ENCODE results near the gene IFT57. TPM values are rescaled to one million over a fixed set of nuclear protein-coding genes. Genes with fewer than 3 reads are reported as not detected.

Gene IFT57
- total RNA-seq, 3 donors from 2014 or later, result 31.5 to 46.6 (median 38.4) TPM

DNA sequence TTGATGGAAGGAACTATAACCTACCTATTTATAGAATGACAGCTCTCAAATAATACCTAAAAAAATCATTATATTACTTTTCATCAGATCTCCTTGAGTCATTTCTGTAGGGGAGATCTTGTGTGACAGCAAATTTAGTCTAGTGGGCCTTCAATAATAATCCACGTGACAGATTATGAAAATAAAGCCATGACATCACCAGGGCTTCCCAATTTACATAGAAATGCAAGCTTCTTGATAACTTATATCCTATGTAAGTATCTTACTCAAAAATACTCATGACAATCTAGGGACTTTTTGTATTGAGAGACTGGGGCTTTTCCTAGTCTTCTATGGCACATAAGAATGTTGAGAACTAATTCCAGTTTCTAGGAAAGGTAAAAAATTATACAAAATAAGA is 21.6 kb downstream of the IFT57 start:
- H3K36me3 Mint-ChIP-seq (ENCODE audit: insufficient read depth), result peaks cover 23% of the 10 kb centered on the region
- no peak overlapping the region for H3K4me3 Mint-ChIP-seq
- DNase-seq (no peak), ATAC-seq (peak in 1 of 2 donors; percentile 35)
- no peaks in the 10 kb centered on the region for H3K27me3 Mint-ChIP-seq (ENCODE audit: low read depth)
- peaks cover 28% of the 10 kb centered on the region for H3K4me1 Mint-ChIP-seq (ENCODE audit: low read depth)
- no peaks in the 10 kb centered on the region for H3K9me3 Mint-ChIP-seq

DNA sequence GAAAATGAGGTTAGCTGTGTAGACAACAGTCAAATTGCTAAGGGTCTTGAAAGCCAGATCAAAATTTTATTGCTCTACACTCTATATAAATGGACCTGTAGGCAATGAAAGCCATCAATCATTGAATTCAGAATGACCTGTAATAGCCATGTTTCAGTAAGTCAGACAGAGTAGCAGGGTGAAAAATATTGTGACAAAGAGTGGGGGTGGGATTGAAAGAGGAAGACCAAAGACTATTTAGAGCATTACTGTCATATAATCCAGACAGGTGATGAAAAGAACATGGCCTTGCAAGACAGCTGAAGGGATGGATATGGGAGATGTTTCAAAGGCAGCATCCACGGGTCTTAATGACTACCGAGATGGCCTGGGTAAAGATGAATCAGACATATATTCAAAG is 22.2 kb downstream of the IFT57 start:
- Mint-ChIP-seq H3K27me3 (ENCODE audit: low read depth) (no peaks in the 10 kb centered on the region), H3K36me3 (ENCODE audit: insufficient read depth) (peaks cover 26% of the 10 kb centered on the region), H3K4me3 (no peak overlapping the region), H3K9me3 (no peaks in the 10 kb centered on the region), H3K4me1 (ENCODE audit: low read depth) (peaks cover 28% of the 10 kb centered on the region)
- DNase-seq (no peak), ATAC-seq (no peak)

DNA sequence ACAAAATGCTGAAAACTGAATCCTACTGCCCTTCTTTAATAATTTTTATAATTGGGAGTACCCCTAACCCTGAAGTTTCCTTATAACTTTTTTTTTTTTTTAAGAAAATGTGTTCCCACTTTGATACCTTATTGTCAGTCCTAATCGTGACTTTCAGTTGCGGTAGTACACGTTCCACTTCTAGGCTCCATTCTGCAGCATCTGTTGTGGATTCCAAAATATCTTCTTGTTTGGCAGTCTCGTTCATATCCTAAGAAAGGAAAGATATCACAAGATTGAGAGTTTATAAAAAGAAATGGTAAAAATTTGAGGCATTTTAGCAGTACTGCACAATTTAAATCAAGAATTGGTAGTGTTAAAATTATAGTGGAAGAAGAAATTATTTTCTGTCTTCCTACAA is 30.8 kb downstream of the IFT57 start:
- peaks cover 5% of the 10 kb centered on the region for H3K9me3 Mint-ChIP-seq
- peaks cover 40% of the 10 kb centered on the region for H3K36me3 Mint-ChIP-seq (ENCODE audit: insufficient read depth)
- H3K27me3 Mint-ChIP-seq (ENCODE audit: low read depth), result no peaks in the 10 kb centered on the region
- DNase-seq (no peak), ATAC-seq (no peak)
- no peak overlapping the region for H3K4me3 Mint-ChIP-seq
- no peaks in the 10 kb centered on the region for H3K4me1 Mint-ChIP-seq (ENCODE audit: low read depth)

DNA sequence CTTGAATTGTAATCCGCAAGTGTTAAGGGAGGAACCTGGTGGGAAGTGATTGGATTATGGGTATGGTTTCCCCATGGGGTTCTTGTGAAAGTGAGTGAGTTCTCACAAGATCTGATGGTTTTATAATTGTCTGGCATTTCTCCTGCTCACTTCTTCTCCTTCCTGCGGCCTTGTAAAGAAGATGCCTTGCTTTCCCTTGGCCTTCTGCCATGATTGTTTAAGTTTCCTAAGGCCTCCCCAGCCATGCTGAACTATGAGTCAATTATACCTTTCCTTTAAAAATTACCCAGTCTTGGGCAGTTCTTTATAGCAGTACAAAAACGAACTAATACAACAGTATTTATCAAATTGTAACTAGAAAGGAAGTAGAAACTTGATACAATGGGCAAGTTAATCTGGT is 31.9 kb downstream of the IFT57 start:
- ATAC-seq (no peak), DNase-seq (no peak)
- H3K9me3 Mint-ChIP-seq, result peaks cover 5% of the 10 kb centered on the region
- H3K4me3 Mint-ChIP-seq, result no peak overlapping the region
- peaks cover 43% of the 10 kb centered on the region for H3K36me3 Mint-ChIP-seq (ENCODE audit: insufficient read depth)
- H3K4me1 Mint-ChIP-seq (ENCODE audit: low read depth), result no peaks in the 10 kb centered on the region
- H3K27me3 Mint-ChIP-seq (ENCODE audit: low read depth), result no peaks in the 10 kb centered on the region

DNA sequence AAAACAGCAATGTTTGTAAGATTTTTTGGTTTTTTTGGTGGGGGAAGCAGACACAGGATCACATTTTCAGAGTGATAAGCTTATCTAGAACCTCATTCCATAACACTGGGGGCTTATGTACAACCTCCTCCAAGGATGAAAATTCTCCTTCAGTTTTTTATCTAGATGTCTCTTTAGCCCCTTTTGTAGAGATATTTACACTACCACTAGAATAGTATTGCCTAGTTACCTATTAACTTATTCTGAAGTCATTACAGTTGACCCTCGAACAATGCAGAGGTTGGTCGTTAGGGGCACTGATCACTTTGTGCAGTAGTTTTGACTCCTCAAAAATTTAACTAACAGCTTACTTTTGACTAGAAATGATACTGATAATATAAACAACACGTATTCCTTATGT is 32.8 kb downstream of the IFT57 start:
- peaks cover 43% of the 10 kb centered on the region for H3K36me3 Mint-ChIP-seq (ENCODE audit: insufficient read depth)
- no peaks in the 10 kb centered on the region for H3K4me1 Mint-ChIP-seq (ENCODE audit: low read depth)
- H3K27me3 Mint-ChIP-seq (ENCODE audit: low read depth), result no peaks in the 10 kb centered on the region
- DNase-seq (no peak), ATAC-seq (no peak)
- H3K4me3 Mint-ChIP-seq, result no peak overlapping the region
- no peaks in the 10 kb centered on the region for H3K9me3 Mint-ChIP-seq

DNA sequence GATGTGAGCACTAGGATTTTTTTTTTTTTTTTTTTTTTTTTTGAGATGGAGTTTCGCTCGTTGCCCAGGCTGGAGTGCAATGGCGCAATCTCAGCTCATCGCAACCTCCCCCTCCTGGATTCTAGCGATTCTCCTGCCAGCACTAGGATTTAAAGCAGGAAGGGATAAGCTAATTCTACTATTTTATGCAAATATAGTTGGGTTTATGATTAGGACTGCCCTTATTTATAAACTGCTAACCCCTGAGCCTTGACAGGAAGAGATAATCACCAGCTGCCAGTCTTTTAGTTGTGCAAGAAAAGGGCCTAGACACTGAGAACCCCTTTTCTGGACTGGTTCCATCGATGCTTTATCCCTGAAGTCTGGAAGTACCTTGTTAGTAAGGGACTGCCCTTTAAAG is 36.7 kb downstream of the IFT57 start:
- no peak for ATAC-seq
- Mint-ChIP-seq H3K4me1 (ENCODE audit: low read depth) (peaks cover 11% of the 10 kb centered on the region), H3K4me3 (no peak overlapping the region), H3K36me3 (ENCODE audit: insufficient read depth) (peaks cover 42% of the 10 kb centered on the region), H3K27me3 (ENCODE audit: low read depth) (no peaks in the 10 kb centered on the region), H3K9me3 (no peaks in the 10 kb centered on the region)
- no peak for DNase-seq

DNA sequence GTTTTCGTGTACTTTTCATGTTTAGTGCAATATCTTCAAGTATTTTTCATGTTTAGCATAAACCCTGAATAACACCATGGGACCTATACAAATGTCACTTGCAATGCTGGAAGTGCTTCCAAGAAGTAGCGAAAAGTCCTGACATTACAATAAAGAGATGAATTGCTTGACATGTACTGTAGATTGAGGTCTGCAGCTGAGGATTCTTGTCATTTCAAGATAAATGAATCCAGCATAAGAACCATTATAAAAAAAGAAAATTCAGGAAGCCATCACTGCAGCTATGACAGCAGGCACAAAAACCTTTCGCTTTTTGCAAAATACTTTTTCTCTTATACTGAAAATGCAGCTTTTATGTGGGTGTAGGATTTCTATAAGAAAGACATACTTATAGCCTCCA is 37.4 kb downstream of the IFT57 start:
- Mint-ChIP-seq H3K4me3 (no peak overlapping the region), H3K4me1 (ENCODE audit: low read depth) (peaks cover 16% of the 10 kb centered on the region), H3K27me3 (ENCODE audit: low read depth) (no peaks in the 10 kb centered on the region), H3K36me3 (ENCODE audit: insufficient read depth) (peaks cover 35% of the 10 kb centered on the region), H3K9me3 (no peaks in the 10 kb centered on the region)
- DNase-seq (no peak), ATAC-seq (no peak)

DNA sequence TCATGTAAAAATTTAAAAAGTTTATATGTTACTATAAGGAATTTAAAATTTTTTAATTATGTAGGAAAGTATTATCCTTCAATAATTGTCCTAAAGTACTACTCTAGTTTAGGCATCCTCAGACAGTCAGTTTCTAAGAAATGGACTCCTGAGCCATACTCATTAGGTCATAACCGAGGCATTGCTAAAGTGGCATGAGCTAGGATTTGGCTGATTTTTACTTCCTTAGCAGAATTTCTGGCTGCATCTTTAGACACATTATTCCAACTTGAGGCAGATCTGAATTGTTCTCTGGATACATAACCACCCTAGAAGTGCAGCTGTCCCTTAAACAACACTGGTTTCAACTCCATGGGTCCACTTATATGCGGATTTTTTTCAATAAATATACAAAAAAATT is 38.3 kb downstream of the IFT57 start:
- no peak overlapping the region for H3K4me3 Mint-ChIP-seq
- peaks cover 31% of the 10 kb centered on the region for H3K36me3 Mint-ChIP-seq (ENCODE audit: insufficient read depth)
- no peaks in the 10 kb centered on the region for H3K27me3 Mint-ChIP-seq (ENCODE audit: low read depth)
- H3K4me1 Mint-ChIP-seq (ENCODE audit: low read depth), result peaks cover 16% of the 10 kb centered on the region
- ATAC-seq (no peak), DNase-seq (no peak)
- H3K9me3 Mint-ChIP-seq, result no peaks in the 10 kb centered on the region

DNA sequence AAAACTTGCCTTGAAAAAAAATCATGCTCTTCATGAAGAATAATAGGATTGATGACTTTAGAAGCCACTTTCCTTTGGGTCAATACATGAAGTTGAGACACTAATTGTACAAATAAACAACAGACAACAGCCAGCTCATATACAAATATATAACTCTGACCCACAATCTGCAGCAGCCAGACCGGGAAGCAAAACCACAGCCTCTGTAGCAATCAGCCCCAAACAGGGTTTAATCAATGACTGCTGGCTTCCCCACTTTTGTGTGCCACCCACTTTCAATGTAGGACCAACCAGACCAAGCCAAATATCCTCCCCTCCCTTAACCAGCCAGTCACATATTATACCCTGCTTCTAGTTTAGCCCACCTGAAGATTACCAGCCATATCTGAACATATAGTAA is 39.0 kb downstream of the IFT57 start:
- H3K36me3 Mint-ChIP-seq (ENCODE audit: insufficient read depth), result peaks cover 31% of the 10 kb centered on the region
- peaks cover 19% of the 10 kb centered on the region for H3K4me1 Mint-ChIP-seq (ENCODE audit: low read depth)
- H3K9me3 Mint-ChIP-seq, result no peaks in the 10 kb centered on the region
- ATAC-seq (no peak), DNase-seq (no peak)
- H3K27me3 Mint-ChIP-seq (ENCODE audit: low read depth), result no peaks in the 10 kb centered on the region
- H3K4me3 Mint-ChIP-seq, result no peak overlapping the region

DNA sequence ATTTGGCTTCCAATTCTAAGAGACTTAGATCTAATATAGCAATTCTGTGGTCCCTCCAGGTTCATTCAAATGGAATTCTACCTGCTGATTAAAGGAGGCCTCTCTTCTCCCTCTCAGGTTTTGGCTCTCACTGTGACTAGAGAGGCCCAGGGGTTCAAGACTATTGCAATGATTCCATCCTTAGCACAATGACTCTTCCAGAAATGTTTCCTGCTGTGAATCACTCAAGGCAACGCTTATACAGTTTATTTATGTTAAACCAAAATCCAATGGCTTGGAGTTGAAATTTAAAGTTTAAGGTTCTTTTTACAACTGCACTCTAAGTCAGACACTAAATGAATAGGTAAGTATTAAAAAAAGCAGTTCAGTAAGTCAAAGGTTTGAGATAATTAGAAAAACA is 39.9 kb downstream of the IFT57 start:
- DNase-seq (no peak), ATAC-seq (no peak)
- H3K36me3 Mint-ChIP-seq (ENCODE audit: insufficient read depth), result peaks cover 33% of the 10 kb centered on the region
- H3K9me3 Mint-ChIP-seq, result no peaks in the 10 kb centered on the region
- H3K27me3 Mint-ChIP-seq (ENCODE audit: low read depth), result no peaks in the 10 kb centered on the region
- H3K4me3 Mint-ChIP-seq, result no peak overlapping the region
- H3K4me1 Mint-ChIP-seq (ENCODE audit: low read depth), result peaks cover 19% of the 10 kb centered on the region

DNA sequence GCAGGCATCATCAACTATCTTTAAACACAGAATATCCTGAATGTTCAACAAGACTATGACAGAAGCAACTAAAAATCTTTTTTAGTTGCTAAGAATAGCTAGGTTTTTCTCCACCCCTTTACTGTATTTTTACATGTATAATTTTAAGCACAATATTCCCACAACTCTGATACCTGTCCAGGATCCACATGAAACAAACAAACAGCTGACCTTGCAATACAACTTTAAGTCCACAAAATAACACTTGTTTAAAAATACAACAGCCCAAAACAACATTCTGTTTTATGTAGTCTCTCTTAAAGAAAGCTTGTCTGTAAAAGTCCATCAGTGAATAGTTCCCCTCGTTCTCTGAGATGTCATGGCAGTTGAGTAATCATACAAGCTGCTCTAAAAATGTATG is 41.1 kb downstream of the IFT57 start:
- Mint-ChIP-seq H3K27me3 (ENCODE audit: low read depth) (no peaks in the 10 kb centered on the region), H3K36me3 (ENCODE audit: insufficient read depth) (peaks cover 30% of the 10 kb centered on the region), H3K9me3 (no peaks in the 10 kb centered on the region), H3K4me1 (ENCODE audit: low read depth) (peaks cover 22% of the 10 kb centered on the region), H3K4me3 (no peak overlapping the region)
- DNase-seq (no peak), ATAC-seq (no peak)

DNA sequence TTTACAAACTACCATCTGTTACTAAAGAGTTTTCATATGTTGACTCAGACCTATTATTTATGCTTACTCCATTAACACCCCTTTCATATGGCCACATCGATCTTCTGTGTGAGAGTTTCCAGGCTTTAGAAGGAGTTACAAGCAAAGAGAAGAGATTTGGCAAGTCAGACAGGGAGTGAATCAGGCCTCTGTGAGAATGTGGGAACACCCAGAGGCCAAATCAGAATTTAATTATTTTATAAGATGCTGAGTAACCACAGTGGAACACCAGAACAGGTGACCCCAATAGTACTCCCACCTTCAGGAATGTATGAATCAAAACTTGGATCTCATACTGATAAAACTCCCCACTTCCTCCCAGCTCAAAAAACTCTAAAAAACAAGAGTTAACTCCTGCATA is 42.0 kb downstream of the IFT57 start:
- Mint-ChIP-seq H3K4me1 (ENCODE audit: low read depth) (peaks cover 31% of the 10 kb centered on the region), H3K9me3 (no peaks in the 10 kb centered on the region), H3K36me3 (ENCODE audit: insufficient read depth) (peaks cover 23% of the 10 kb centered on the region), H3K27me3 (ENCODE audit: low read depth) (no peaks in the 10 kb centered on the region), H3K4me3 (no peak overlapping the region)
- ATAC-seq (no peak), DNase-seq (no peak)

DNA sequence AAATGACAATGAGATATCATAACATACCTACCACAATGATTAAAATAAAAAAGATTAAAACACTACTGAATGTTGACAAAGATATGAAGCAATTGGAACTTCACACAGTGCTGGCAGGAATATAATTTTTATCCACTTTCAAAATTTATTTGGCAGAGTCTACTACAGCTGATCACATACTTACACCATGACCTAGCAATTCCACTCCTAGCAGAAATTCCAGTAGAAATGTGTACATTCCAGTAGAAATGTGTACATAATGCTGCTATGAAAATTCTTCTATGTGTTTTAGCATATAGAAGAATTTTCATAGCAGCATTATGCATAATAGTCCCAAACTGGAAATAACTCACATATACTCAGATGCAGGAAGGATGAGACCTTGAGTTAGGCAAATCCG is 43.5 kb downstream of the IFT57 start:
- H3K9me3 Mint-ChIP-seq, result no peaks in the 10 kb centered on the region
- DNase-seq, result no peak
- no peak for ATAC-seq
- peaks cover 32% of the 10 kb centered on the region for H3K4me1 Mint-ChIP-seq (ENCODE audit: low read depth)
- no peaks in the 10 kb centered on the region for H3K27me3 Mint-ChIP-seq (ENCODE audit: low read depth)
- no peak overlapping the region for H3K4me3 Mint-ChIP-seq
- H3K36me3 Mint-ChIP-seq (ENCODE audit: insufficient read depth), result peaks cover 17% of the 10 kb centered on the region

DNA sequence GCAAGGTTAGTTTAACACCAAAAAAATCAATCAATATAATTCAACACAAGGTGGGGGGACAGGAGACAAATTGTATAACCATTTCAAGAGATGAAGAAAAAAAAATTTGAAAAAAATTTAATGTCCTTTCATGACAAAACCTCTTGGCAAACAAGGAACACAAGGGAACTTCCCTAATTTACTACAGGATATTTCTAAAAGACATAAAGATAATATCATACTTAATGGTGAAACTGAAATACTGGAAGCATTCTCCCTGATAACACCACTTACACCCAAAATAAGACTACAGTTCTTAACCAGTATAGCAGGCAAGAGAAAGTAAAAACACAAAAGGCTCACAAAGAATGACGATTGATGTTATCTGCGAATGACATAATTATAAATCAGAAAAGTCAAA is 44.7 kb downstream of the IFT57 start:
- H3K4me1 Mint-ChIP-seq (ENCODE audit: low read depth), result peaks cover 29% of the 10 kb centered on the region
- no peak overlapping the region for H3K4me3 Mint-ChIP-seq
- H3K27me3 Mint-ChIP-seq (ENCODE audit: low read depth), result no peaks in the 10 kb centered on the region
- H3K9me3 Mint-ChIP-seq, result no peaks in the 10 kb centered on the region
- DNase-seq (no peak), ATAC-seq (no peak)
- peaks cover 17% of the 10 kb centered on the region for H3K36me3 Mint-ChIP-seq (ENCODE audit: insufficient read depth)

DNA sequence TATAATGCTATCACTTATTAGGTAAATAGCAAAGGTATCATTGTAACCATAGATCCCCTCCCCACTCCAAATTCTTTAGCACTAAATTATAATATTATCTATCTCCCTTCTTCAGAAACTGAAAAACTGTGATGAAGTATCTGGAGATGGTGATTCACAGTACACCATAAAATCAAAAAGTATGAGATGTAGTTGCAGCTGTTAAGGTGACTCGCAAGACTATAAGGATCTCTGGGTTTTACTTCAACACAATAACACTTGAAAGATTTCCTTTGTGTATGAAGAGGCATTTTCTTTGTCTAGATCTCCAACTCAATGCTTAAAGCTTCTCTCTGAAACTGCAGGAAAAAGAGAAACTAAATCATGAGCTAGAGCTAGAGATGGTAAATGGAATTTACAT is 46.9 kb downstream of the IFT57 start:
- Mint-ChIP-seq H3K9me3 (no peaks in the 10 kb centered on the region), H3K27me3 (ENCODE audit: low read depth) (no peaks in the 10 kb centered on the region), H3K4me3 (no peak overlapping the region), H3K36me3 (ENCODE audit: insufficient read depth) (peaks cover 11% of the 10 kb centered on the region), H3K4me1 (ENCODE audit: low read depth) (peaks cover 28% of the 10 kb centered on the region)
- ATAC-seq, result peak; percentile 86 to 90
- no peak for DNase-seq

DNA sequence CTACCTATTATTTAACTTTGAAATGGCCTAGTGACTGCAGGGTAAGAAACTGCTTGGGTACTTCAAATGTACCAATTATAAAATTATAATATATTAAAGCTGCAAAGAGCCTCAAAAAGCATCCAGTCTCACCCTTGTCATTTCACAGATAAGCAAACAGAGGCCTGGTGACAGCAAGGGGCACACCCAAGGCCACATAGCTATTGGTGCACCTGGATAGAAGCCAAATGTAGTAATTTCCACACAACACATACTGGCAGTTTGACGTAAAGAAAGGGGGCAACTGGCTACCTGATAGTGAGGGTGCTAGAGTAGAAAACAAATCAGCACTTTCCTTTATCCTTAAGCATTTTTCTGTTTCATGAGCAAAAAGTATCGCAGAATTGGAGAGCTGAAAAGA is 51.1 kb downstream of the IFT57 start:
- no peak overlapping the region for H3K4me3 Mint-ChIP-seq
- ATAC-seq (no peak), DNase-seq (no peak)
- H3K9me3 Mint-ChIP-seq, result no peaks in the 10 kb centered on the region
- peaks cover 27% of the 10 kb centered on the region for H3K4me1 Mint-ChIP-seq (ENCODE audit: low read depth)
- H3K27me3 Mint-ChIP-seq (ENCODE audit: low read depth), result no peaks in the 10 kb centered on the region
- H3K36me3 Mint-ChIP-seq (ENCODE audit: insufficient read depth), result peaks cover 19% of the 10 kb centered on the region
